ENCODE data around the gene KIF1A.
"Not testable (repeated sequence)": the region's sequence is repeated elsewhere in the genome, so short reads cannot be mapped to it uniquely, and the experiment has no call there.

The KIF1A gene

GRCh38 chr2:240695593-240695992 lies 124.4 kb downstream of the KIF1A start:
- not testable (repeated sequence) for H3K4me1 ChIP-seq (ENCODE audit: low read length); H2AFZ ChIP-seq (ENCODE audit: low read length); H3K36me3 ChIP-seq (replicated peaks; ENCODE audit: insufficient read depth, low read length); H3K9me3 ChIP-seq (replicated peaks; ENCODE audit: insufficient read depth, low read length); H4K20me1 ChIP-seq (ENCODE audit: insufficient read depth, low read length); DNase-seq; H3K27me3 ChIP-seq (replicated peaks; ENCODE audit: insufficient read depth, low read length); H3K9me2 ChIP-seq (replicated peaks; ENCODE audit: insufficient read depth, low read length); H3K4me3 ChIP-seq (ENCODE audit: low read length); H3F3A ChIP-seq (ENCODE audit: insufficient read depth, low read length); H3K4me2 ChIP-seq (ENCODE audit: low read depth, low read length); H3K27ac ChIP-seq (ENCODE audit: low read length); H3K79me2 ChIP-seq (ENCODE audit: low read length); H3K9ac ChIP-seq (ENCODE audit: low read length)

- H3K79me2 ChIP-seq (ENCODE audit: low read length); H3K9me2 ChIP-seq (replicated peaks; ENCODE audit: insufficient read depth, low read length); H3K4me1 ChIP-seq (ENCODE audit: low read length); DNase-seq; H3K9ac ChIP-seq (ENCODE audit: low read length); H3K27me3 ChIP-seq (replicated peaks; ENCODE audit: insufficient read depth, low read length); H3K9me3 ChIP-seq (replicated peaks; ENCODE audit: insufficient read depth, low read length); H4K20me1 ChIP-seq (ENCODE audit: insufficient read depth, low read length); H3F3A ChIP-seq (ENCODE audit: insufficient read depth, low read length); H3K27ac ChIP-seq (ENCODE audit: low read length); H2AFZ ChIP-seq (ENCODE audit: low read length); H3K36me3 ChIP-seq (replicated peaks; ENCODE audit: insufficient read depth, low read length); H3K4me3 ChIP-seq (ENCODE audit: low read length); H3K4me2 ChIP-seq (ENCODE audit: low read depth, low read length): not testable (repeated sequence)
Measured at GRCh38 chr2:240694304-240694703, 125.7 kb downstream of the KIF1A start.

- H3K27ac ChIP-seq (ENCODE audit: low read length); H3K9me3 ChIP-seq (replicated peaks; ENCODE audit: insufficient read depth, low read length); H3K9ac ChIP-seq (ENCODE audit: low read length); H3K79me2 ChIP-seq (ENCODE audit: low read length); DNase-seq; H4K20me1 ChIP-seq (ENCODE audit: insufficient read depth, low read length); H2AFZ ChIP-seq (ENCODE audit: low read length); H3K4me2 ChIP-seq (ENCODE audit: low read depth, low read length); H3K9me2 ChIP-seq (replicated peaks; ENCODE audit: insufficient read depth, low read length); H3K4me1 ChIP-seq (ENCODE audit: low read length); H3K4me3 ChIP-seq (ENCODE audit: low read length); H3F3A ChIP-seq (ENCODE audit: insufficient read depth, low read length); H3K36me3 ChIP-seq (replicated peaks; ENCODE audit: insufficient read depth, low read length): not testable (repeated sequence)
- H3K27me3 ChIP-seq (replicated peaks; ENCODE audit: insufficient read depth, low read length), result peaks cover 12% of the 10 kb centered on the region
Measured at GRCh38 chr2:240692583-240693561, 127.1 kb downstream of the KIF1A start.

GRCh38 chr2:240691631-240692420 lies 128.2 kb downstream of the KIF1A start, which contains the start of gene AQP12A:
TSS of gene AQP12A (plus strand) at chr2:240691866. CDS start at chr2:240691914, 48 bp downstream.
- not testable (repeated sequence) for H3K36me3 ChIP-seq (replicated peaks; ENCODE audit: insufficient read depth, low read length); H3K27ac ChIP-seq (ENCODE audit: low read length); H3K9me3 ChIP-seq (replicated peaks; ENCODE audit: insufficient read depth, low read length); H3K4me1 ChIP-seq (ENCODE audit: low read length); H3K79me2 ChIP-seq (ENCODE audit: low read length); H3K9ac ChIP-seq (ENCODE audit: low read length); H3K4me2 ChIP-seq (ENCODE audit: low read depth, low read length); H3K4me3 ChIP-seq (ENCODE audit: low read length); H3F3A ChIP-seq (ENCODE audit: insufficient read depth, low read length); H3K9me2 ChIP-seq (replicated peaks; ENCODE audit: insufficient read depth, low read length); DNase-seq; H2AFZ ChIP-seq (ENCODE audit: low read length); H4K20me1 ChIP-seq (ENCODE audit: insufficient read depth, low read length)
- H3K27me3 ChIP-seq (replicated peaks; ENCODE audit: insufficient read depth, low read length), result peaks cover 23% of the 10 kb centered on the region

GRCh38 chr2:240691075-240691427 lies 129.0 kb downstream of the KIF1A start:
- H3K27ac ChIP-seq (ENCODE audit: low read length); H3K4me3 ChIP-seq (ENCODE audit: low read length); H3K9ac ChIP-seq (ENCODE audit: low read length); H4K20me1 ChIP-seq (ENCODE audit: insufficient read depth, low read length); H3K36me3 ChIP-seq (replicated peaks; ENCODE audit: insufficient read depth, low read length); H3K79me2 ChIP-seq (ENCODE audit: low read length); DNase-seq; H3K9me3 ChIP-seq (replicated peaks; ENCODE audit: insufficient read depth, low read length); H2AFZ ChIP-seq (ENCODE audit: low read length); H3K4me1 ChIP-seq (ENCODE audit: low read length); H3K9me2 ChIP-seq (replicated peaks; ENCODE audit: insufficient read depth, low read length); H3K4me2 ChIP-seq (ENCODE audit: low read depth, low read length); H3F3A ChIP-seq (ENCODE audit: insufficient read depth, low read length): not testable (repeated sequence)
- peaks cover 30% of the 10 kb centered on the region for H3K27me3 ChIP-seq (replicated peaks; ENCODE audit: insufficient read depth, low read length)

GRCh38 chr2:240690421-240691074 lies 129.5 kb downstream of the KIF1A start:
- H3K9me2 ChIP-seq (replicated peaks; ENCODE audit: insufficient read depth, low read length); H3K79me2 ChIP-seq (ENCODE audit: low read length); DNase-seq; H3K9me3 ChIP-seq (replicated peaks; ENCODE audit: insufficient read depth, low read length); H3K27ac ChIP-seq (ENCODE audit: low read length); H2AFZ ChIP-seq (ENCODE audit: low read length); H3K4me3 ChIP-seq (ENCODE audit: low read length); H3F3A ChIP-seq (ENCODE audit: insufficient read depth, low read length); H3K36me3 ChIP-seq (replicated peaks; ENCODE audit: insufficient read depth, low read length); H4K20me1 ChIP-seq (ENCODE audit: insufficient read depth, low read length); H3K4me1 ChIP-seq (ENCODE audit: low read length); H3K9ac ChIP-seq (ENCODE audit: low read length); H3K4me2 ChIP-seq (ENCODE audit: low read depth, low read length): not testable (repeated sequence)
- H3K27me3 ChIP-seq (replicated peaks; ENCODE audit: insufficient read depth, low read length), result peaks cover 35% of the 10 kb centered on the region

All from MM.1S (cell line).